Fibroblast of pulmonary artery (primary cell): ENCODE data around the gene FGF11.
"Not testable (repeated sequence)": the region's sequence is repeated elsewhere in the genome, so short reads cannot be mapped to it uniquely, and the experiment has no call there.

ENCODE experiments used
- DNase-seq: peaks from one replicate; pipeline ENCODE4 v3.0.0-alpha.2; 2010; ENCODE audit warnings: low read depth
- H3K4me3 ChIP-seq: replicated peaks from 2 replicates; pipeline ENCODE4 v1.5.1; 2011; ENCODE audit warnings: low read depth, mild to moderate bottlenecking, control low read depth, low read length, moderate library complexity
- CTCF ChIP-seq: IDR thresholded peaks from 2 replicates; pipeline ENCODE4 v1.5.1; 2011; ENCODE audit warnings: mild to moderate bottlenecking, control low read depth, low read length, inconsistent platforms; ENCODE audit errors: missing control alignments

FGF11 gene

GRCh38 chr17:7476494-7476893 lies 37.2 kb downstream of the FGF11 start:
- peak; percentile 46 for DNase-seq
- TF ChIP-seq CTCF = no peak
- H3K4me3 ChIP-seq = no peak overlapping the region

GRCh38 chr17:7476951-7477350 lies 37.6 kb downstream of the FGF11 start:
- no peak for DNase-seq
- no peak for TF ChIP-seq CTCF
- no peak overlapping the region for H3K4me3 ChIP-seq

GRCh38 chr17:7477392-7478275 lies 38.3 kb downstream of the FGF11 start:
- TF ChIP-seq CTCF = no peak
- H3K4me3 ChIP-seq = peak overlapping the region; percentile 71
- peak; percentile 78 for DNase-seq

- no peak for TF ChIP-seq CTCF
- no peak for DNase-seq
- peak overlapping the region; percentile 71 for H3K4me3 ChIP-seq
These were observed 39.2 kb downstream of the FGF11 start for GRCh38 chr17:7478276-7479212.

GRCh38 chr17:7479213-7480088 lies 40.1 kb downstream of the FGF11 start, which contains the start of gene ZBTB4:
ZBTB4 (minus strand) TSS chr17:7479631; CDS start chr17:7466801, 12,830 bp downstream.
- no peak for DNase-seq
- H3K4me3 ChIP-seq = peak within 1 kb of the TSS; percentile 71
- no peak for TF ChIP-seq CTCF

- H3K4me3 ChIP-seq = peak overlapping the region; percentile 71
- no peak for TF ChIP-seq CTCF
- DNase-seq = no peak
These were observed 40.7 kb downstream of the FGF11 start for GRCh38 chr17:7480089-7480384.

- DNase-seq, H3K4me3 ChIP-seq: not testable (repeated sequence)
These were observed 42.0 kb downstream of the FGF11 start, which contains the start of gene SLC35G6 for GRCh38 chr17:7481275-7481674. SLC35G6 (plus strand) TSS chr17:7481446; CDS start chr17:7481517, 71 bp downstream.

- not testable (repeated sequence) for DNase-seq, H3K4me3 ChIP-seq
These were observed 42.8 kb downstream of the FGF11 start for GRCh38 chr17:7481842-7482741.

GRCh38 chr17:7482742-7483088 lies 43.4 kb downstream of the FGF11 start:
- H3K4me3 ChIP-seq = peak overlapping the region; percentile 85
- DNase-seq = not testable (repeated sequence)
